Omental fat pad (tissue), 4 donors: ENCODE results near the gene WDFY4. TPM values are rescaled to one million over a fixed set of nuclear protein-coding genes. Genes with fewer than 3 reads are reported as not detected.

Source experiments
- ATAC-seq: fragments of 150-250 bp; one replicate; pipeline ENCODE4 v1.9.1; 2016; ENCODE audit warnings: mild to moderate bottlenecking, moderate library complexity; ENCODE audit not compliant: low FRiP score
- DNase-seq: peaks from one replicate; pipeline ENCODE4 v3.0.0-alpha.2; 2019; ENCODE audit warnings: low spot score
- CTCF ChIP-seq, 3 donors: fragments of 450-650 bp; IDR thresholded peaks; one replicate each; pipeline ENCODE4 v1.5.1; 2016 to 2017; ENCODE audit warnings: antibody characterized with exemption in 3 of 3, mild to moderate bottlenecking in 3 of 3, moderate library complexity in 2 of 3
- total RNA-seq, 4 donors: library from RNA; depleted of rRNA; stranded (reverse); fragments of >200 nt; gene quantifications; one replicate each; pipeline ENCODE4 v1.1.0, GENCODE V29; 2016

Gene WDFY4
- total RNA-seq, 4 donors from 2014 or later = 6.8 to 21.4 (median 10.5) TPM

GRCh38 chr10:49000437-49001398 is 316.0 kb downstream of the WDFY4 start:
- TF ChIP-seq CTCF (IDR thresholded peaks at IDR 0.05) = no peak
- ATAC-seq = no peak
- no peak for DNase-seq

GRCh38 chr10:49001402-49001801 is 316.7 kb downstream of the WDFY4 start:
- ATAC-seq = peak; percentile 59

GRCh38 chr10:49001870-49002672 is 317.4 kb downstream of the WDFY4 start:
- no peak for DNase-seq
- no peak for TF ChIP-seq CTCF (IDR thresholded peaks at IDR 0.05)
- peak; percentile 63 for ATAC-seq

More at GRCh38 chr10:49001402-49001801, 316.7 kb downstream of the WDFY4 start:
- no peak for DNase-seq
- TF ChIP-seq CTCF (IDR thresholded peaks at IDR 0.05) = no peak

GRCh38 chr10:49005270-49005669 is 320.6 kb downstream of the WDFY4 start:
- ATAC-seq = no peak
- no peak for TF ChIP-seq CTCF (IDR thresholded peaks at IDR 0.05)

GRCh38 chr10:49007129-49007528 is 322.5 kb downstream of the WDFY4 start:
- no peak for TF ChIP-seq CTCF (IDR thresholded peaks at IDR 0.05)
- DNase-seq (no peak), ATAC-seq (no peak)

More at GRCh38 chr10:49005270-49005669, 320.6 kb downstream of the WDFY4 start:
- DNase-seq = no peak

- DNase-seq (no peak), ATAC-seq (no peak)
- TF ChIP-seq CTCF (IDR thresholded peaks at IDR 0.05) = no peak
Measured at GRCh38 chr10:49008091-49008490, 323.4 kb downstream of the WDFY4 start.
